ENCODE measurements around the gene TRMT6. TPM values are rescaled to one million over a fixed set of nuclear protein-coding genes. Genes with fewer than 3 reads are reported as not detected.

TRMT6 gene
- total and polyA plus RNA-seq, 9 of the 15 experiments (the other 6 are each of a cell fraction or from before 2014, with no cell fraction given) = 10.6 to 21.3 (median 15.6) TPM

DNA sequence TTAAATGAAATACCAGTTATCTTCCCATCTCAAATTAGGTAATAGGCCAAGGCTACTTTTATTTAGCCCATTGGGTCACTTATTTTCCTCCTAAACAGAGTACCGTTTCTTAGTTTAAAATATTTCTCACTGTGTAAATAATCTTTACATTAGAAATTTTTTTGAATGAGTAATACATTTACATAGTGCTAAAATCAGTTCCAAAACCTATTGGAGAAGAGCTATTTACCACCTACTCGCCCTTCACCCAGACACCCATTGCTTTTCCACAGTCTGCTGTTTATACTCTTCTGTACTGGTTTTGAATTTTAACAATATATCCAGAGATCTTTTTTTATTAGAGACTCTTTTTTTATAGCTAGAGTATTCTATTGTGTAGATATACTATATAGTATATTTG is 37.0 kb upstream of the TRMT6 start:
- no peak overlapping the region for H3K4me2 ChIP-seq (ENCODE audit: insufficient read depth, low read length)
- POLR2A ChIA-PET = interaction anchor here (1.1 kb wide), 1 partner anchor 9 kb away, joined by 3 read pairs; no protein-coding TSS in a partner anchor
- intact Hi-C loops (cut with micrococcal nuclease) = no loop called here
- H3K9me1 ChIP-seq (ENCODE audit: control insufficient read depth, insufficient read depth, low read length) = no peaks in the 10 kb centered on the region
- no peak overlapping the region for H3K9ac ChIP-seq (ENCODE audit: insufficient read depth in 1 of 2, low read depth in 2 of 2, low read length in 2 of 2)
- H3K36me3 ChIP-seq (ENCODE audit: control insufficient read depth, insufficient read depth, low read length) = peaks cover 70% of the 10 kb centered on the region
- H2AFZ ChIP-seq (ENCODE audit: low read depth, low read length) = no peak overlapping the region
- no peaks in the 10 kb centered on the region for H3K4me1 ChIP-seq (replicated peaks in 1 of 2; ENCODE audit: control insufficient read depth in 2 of 2, insufficient read depth in 2 of 2, low read length in 2 of 2)
- ATAC-seq (no peak), FAIRE-seq (no peak), DNase-seq (ENCODE audit: extremely low read depth in 1 of 4, low spot score in 3 of 4) (no peak)
- no peak overlapping the region for H3K27ac ChIP-seq (ENCODE audit: extremely low read depth, low read depth, low read length)
- TF ChIP-seq, protein P1, sequence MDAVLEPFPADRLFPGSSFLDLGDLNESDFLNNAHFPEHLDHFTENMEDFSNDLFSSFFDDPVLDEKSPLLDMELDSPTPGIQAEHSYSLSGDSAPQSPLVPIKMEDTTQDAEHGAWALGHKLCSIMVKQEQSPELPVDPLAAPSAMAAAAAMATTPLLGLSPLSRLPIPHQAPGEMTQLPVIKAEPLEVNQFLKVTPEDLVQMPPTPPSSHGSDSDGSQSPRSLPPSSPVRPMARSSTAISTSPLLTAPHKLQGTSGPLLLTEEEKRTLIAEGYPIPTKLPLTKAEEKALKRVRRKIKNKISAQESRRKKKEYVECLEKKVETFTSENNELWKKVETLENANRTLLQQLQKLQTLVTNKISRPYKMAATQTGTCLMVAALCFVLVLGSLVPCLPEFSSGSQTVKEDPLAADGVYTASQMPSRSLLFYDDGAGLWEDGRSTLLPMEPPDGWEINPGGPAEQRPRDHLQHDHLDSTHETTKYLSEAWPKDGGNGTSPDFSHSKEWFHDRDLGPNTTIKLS (IDR thresholded peaks at IDR 0.05; ENCODE audit: borderline replicate concordance, low read depth) = no peak
- TF ChIP-seq MYC (IDR thresholded peaks at IDR 0.05; ENCODE audit: low read depth, low read length) (no peak), MYC (CRISPR knock-in tag; IDR thresholded peaks at IDR 0.05; ENCODE audit: borderline replicate concordance, low read depth) (no peak), TAF9B (IDR thresholded peaks at IDR 0.05; ENCODE audit: partially characterized antibody) (no peak), ZNF354B (CRISPR knock-in tag; IDR thresholded peaks at IDR 0.05) (no peak), ZC3H11A (IDR thresholded peaks at IDR 0.05; ENCODE audit: low read depth, low read length) (no peak), ESRRA (IDR thresholded peaks at IDR 0.05; ENCODE audit: borderline replicate concordance, low read depth) (no peak), ASH1L (IDR thresholded peaks at IDR 0.05; ENCODE audit: borderline replicate concordance, low read depth, partially characterized antibody) (no peak), SAFB (IDR thresholded peaks at IDR 0.05; ENCODE audit: borderline replicate concordance, low read depth, low read length) (no peak)
- TF ChIP-seq, protein P2, sequence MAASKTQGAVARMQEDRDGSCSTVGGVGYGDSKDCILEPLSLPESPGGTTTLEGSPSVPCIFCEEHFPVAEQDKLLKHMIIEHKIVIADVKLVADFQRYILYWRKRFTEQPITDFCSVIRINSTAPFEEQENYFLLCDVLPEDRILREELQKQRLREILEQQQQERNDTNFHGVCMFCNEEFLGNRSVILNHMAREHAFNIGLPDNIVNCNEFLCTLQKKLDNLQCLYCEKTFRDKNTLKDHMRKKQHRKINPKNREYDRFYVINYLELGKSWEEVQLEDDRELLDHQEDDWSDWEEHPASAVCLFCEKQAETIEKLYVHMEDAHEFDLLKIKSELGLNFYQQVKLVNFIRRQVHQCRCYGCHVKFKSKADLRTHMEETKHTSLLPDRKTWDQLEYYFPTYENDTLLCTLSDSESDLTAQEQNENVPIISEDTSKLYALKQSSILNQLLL (CRISPR knock-in tag; IDR thresholded peaks at IDR 0.05; ENCODE audit: borderline replicate concordance) = no peak
- no peaks in the 10 kb centered on the region for H4K20me1 ChIP-seq (replicated peaks; ENCODE audit: control insufficient read depth, insufficient read depth, low read length)
- H3K4me3 ChIP-seq = no peak overlapping the region
- WGBS (ENCODE audit: insufficient coverage, low coverage, missing lambda C conversion rate) = 89% methylated on average over 2 of the region's 2 CpGs
- H3K27me3 ChIP-seq (ENCODE audit: control insufficient read depth in 2 of 2, insufficient read depth in 2 of 2, low read length in 2 of 2) = no peaks in the 10 kb centered on the region
- CTCF ChIA-PET (ENCODE audit: low intra/inter-chr PET ratio) = no interaction called here
- BruUV-seq (replicated peaks) = no TSS peak
- no peaks in the 10 kb centered on the region for H3K9me3 ChIP-seq (replicated peaks; ENCODE audit: control insufficient read depth, insufficient read depth, low read depth, low read length)
- H3K79me2 ChIP-seq (ENCODE audit: control insufficient read depth, insufficient read depth, low read length) = no peaks in the 10 kb centered on the region
- in situ Hi-C loops (cut with MboI) = no loop called here
